ENCODE data around the gene GULP1.

DNA sequence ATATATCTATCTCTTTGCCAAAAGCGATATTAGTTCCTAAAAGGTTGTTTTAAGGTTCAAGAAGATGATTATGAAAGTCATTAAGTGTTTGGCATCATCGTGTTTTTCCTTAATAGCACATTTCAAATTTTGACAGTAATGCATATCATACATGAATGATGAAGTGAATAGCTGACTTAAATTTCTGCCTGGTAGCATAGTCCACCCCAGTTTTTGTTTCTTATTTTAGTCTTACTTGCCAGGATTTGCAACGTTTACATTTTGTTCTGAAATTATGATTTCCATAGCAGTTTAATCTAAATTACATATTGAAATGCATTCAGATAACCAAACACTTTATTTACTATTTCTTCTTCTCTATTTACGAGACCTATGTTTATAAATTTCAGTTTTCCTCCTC, 201.1 kb downstream of the GULP1 start:
- TF ChIP-seq CTCF (conservative IDR thresholded peaks at IDR 0.05; ENCODE audit: low read depth in 2 of 2) = no peak
- no peak for TF ChIP-seq EZH2 (IDR thresholded peaks at IDR 0.05; ENCODE audit: low read depth, unreplicated experiment)
- no peak for TF ChIP-seq EZH2phosphoT487 (IDR thresholded peaks at IDR 0.05; ENCODE audit: unreplicated experiment)
- TF ChIP-seq NANOG (IDR thresholded peaks at IDR 0.05; ENCODE audit: borderline replicate concordance) = no peak
- no peak for TF ChIP-seq POLR2AphosphoS5 (IDR thresholded peaks at IDR 0.05; ENCODE audit: low read depth)
- no peak for TF ChIP-seq REST (IDR thresholded peaks at IDR 0.05; ENCODE audit: unreplicated experiment)
- TF ChIP-seq, protein P1, sequence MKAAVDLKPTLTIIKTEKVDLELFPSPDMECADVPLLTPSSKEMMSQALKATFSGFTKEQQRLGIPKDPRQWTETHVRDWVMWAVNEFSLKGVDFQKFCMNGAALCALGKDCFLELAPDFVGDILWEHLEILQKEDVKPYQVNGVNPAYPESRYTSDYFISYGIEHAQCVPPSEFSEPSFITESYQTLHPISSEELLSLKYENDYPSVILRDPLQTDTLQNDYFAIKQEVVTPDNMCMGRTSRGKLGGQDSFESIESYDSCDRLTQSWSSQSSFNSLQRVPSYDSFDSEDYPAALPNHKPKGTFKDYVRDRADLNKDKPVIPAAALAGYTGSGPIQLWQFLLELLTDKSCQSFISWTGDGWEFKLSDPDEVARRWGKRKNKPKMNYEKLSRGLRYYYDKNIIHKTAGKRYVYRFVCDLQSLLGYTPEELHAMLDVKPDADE (IDR thresholded peaks at IDR 0.05) = no peak
- no peak for TF ChIP-seq JUNB (IDR thresholded peaks at IDR 0.05; ENCODE audit: unreplicated experiment)

Measured in GM23338 (cell line).